ENCODE results near the gene LIMCH1.

Gene LIMCH1

GRCh38 chr4:41573502-41574001 lies 35.6 kb downstream of the LIMCH1 start:
- no peaks in the 10 kb centered on the region for H3K9me3 ChIP-seq (ENCODE audit: insufficient read depth, low read depth, low read length)
- H3F3A ChIP-seq (ENCODE audit: low read depth), result no peaks in the 10 kb centered on the region
- no peaks in the 10 kb centered on the region for H4K20me1 ChIP-seq (ENCODE audit: insufficient read depth, low read length, poor library complexity, severe bottlenecking)
- H3K9me2 ChIP-seq (replicated peaks; ENCODE audit: low read depth, low read length), result no peaks in the 10 kb centered on the region
- no peak overlapping the region for H3K4me3 ChIP-seq (ENCODE audit: low read length, poor library complexity, severe bottlenecking)
- H3K4me2 ChIP-seq (ENCODE audit: low read depth, low read length, poor library complexity, severe bottlenecking), result no peak overlapping the region
- no peaks in the 10 kb centered on the region for H3K36me3 ChIP-seq (ENCODE audit: insufficient read depth, low read length)
- H3K79me2 ChIP-seq (ENCODE audit: insufficient read depth, low read length), result no peaks in the 10 kb centered on the region
- H3K9ac ChIP-seq (ENCODE audit: low read depth, low read length, poor library complexity, severe bottlenecking), result no peak overlapping the region
- no peaks in the 10 kb centered on the region for H3K4me1 ChIP-seq (ENCODE audit: insufficient read depth, low read length, poor library complexity, severe bottlenecking)
- TF ChIP-seq, protein P1, sequence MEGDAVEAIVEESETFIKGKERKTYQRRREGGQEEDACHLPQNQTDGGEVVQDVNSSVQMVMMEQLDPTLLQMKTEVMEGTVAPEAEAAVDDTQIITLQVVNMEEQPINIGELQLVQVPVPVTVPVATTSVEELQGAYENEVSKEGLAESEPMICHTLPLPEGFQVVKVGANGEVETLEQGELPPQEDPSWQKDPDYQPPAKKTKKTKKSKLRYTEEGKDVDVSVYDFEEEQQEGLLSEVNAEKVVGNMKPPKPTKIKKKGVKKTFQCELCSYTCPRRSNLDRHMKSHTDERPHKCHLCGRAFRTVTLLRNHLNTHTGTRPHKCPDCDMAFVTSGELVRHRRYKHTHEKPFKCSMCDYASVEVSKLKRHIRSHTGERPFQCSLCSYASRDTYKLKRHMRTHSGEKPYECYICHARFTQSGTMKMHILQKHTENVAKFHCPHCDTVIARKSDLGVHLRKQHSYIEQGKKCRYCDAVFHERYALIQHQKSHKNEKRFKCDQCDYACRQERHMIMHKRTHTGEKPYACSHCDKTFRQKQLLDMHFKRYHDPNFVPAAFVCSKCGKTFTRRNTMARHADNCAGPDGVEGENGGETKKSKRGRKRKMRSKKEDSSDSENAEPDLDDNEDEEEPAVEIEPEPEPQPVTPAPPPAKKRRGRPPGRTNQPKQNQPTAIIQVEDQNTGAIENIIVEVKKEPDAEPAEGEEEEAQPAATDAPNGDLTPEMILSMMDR (conservative IDR thresholded peaks at IDR 0.05; ENCODE audit: low read length), result no peak
- no peak for TF ChIP-seq EZH2phosphoT487 (IDR thresholded peaks at IDR 0.05; ENCODE audit: borderline replicate concordance)
- H2AFZ ChIP-seq (ENCODE audit: low read length), result no peak overlapping the region
- no peaks in the 10 kb centered on the region for H3K27me3 ChIP-seq (ENCODE audit: insufficient read depth, low read length, poor library complexity, severe bottlenecking)

DNA sequence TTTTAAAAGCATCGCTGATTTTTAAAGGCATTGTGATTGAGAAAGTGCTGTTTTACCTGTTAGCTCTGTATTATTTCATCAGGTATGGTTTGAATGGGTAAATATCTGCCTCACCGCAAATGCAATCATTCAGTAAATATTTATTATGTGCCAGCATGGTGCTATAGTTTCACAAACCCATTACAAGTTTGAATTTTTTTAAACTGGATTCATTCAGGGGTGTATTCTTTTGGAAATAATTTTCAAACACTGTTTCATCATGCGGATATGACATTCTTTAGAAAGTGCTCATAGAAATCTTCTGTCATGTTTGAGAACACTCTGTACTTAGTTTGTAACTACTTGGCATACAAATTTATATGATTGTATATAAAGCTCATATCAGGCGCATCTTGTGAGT lies 37.2 kb downstream of the LIMCH1 start:
- Histone ChIP-seq H3K4me1 (ENCODE audit: insufficient read depth, low read length, poor library complexity, severe bottlenecking) (no peaks in the 10 kb centered on the region), H2AFZ (ENCODE audit: low read length) (no peak overlapping the region), H3F3A (ENCODE audit: low read depth) (no peaks in the 10 kb centered on the region), H3K9ac (ENCODE audit: low read depth, low read length, poor library complexity, severe bottlenecking) (no peak overlapping the region), H4K20me1 (ENCODE audit: insufficient read depth, low read length, poor library complexity, severe bottlenecking) (no peaks in the 10 kb centered on the region), H3K9me2 (replicated peaks; ENCODE audit: low read depth, low read length) (no peaks in the 10 kb centered on the region), H3K4me3 (ENCODE audit: low read length, poor library complexity, severe bottlenecking) (no peak overlapping the region), H3K4me2 (ENCODE audit: low read depth, low read length, poor library complexity, severe bottlenecking) (no peak overlapping the region), H3K79me2 (ENCODE audit: insufficient read depth, low read length) (no peaks in the 10 kb centered on the region), H3K36me3 (ENCODE audit: insufficient read depth, low read length) (no peaks in the 10 kb centered on the region), H3K9me3 (ENCODE audit: insufficient read depth, low read depth, low read length) (no peaks in the 10 kb centered on the region), H3K27me3 (ENCODE audit: insufficient read depth, low read length, poor library complexity, severe bottlenecking) (no peaks in the 10 kb centered on the region)
- TF ChIP-seq EZH2phosphoT487 (IDR thresholded peaks at IDR 0.05; ENCODE audit: borderline replicate concordance), result no peak
- TF ChIP-seq, protein P1 (conservative IDR thresholded peaks at IDR 0.05; ENCODE audit: low read length), result no peak

- no peaks in the 10 kb centered on the region for H3K9me3 ChIP-seq (ENCODE audit: insufficient read depth, low read depth, low read length)
- no peaks in the 10 kb centered on the region for H3K79me2 ChIP-seq (ENCODE audit: insufficient read depth, low read length)
- H3K4me2 ChIP-seq (ENCODE audit: low read depth, low read length, poor library complexity, severe bottlenecking), result no peak overlapping the region
- H3K36me3 ChIP-seq (ENCODE audit: insufficient read depth, low read length), result no peaks in the 10 kb centered on the region
- TF ChIP-seq EZH2phosphoT487 (IDR thresholded peaks at IDR 0.05; ENCODE audit: borderline replicate concordance), result no peak
- TF ChIP-seq, protein P1 (conservative IDR thresholded peaks at IDR 0.05; ENCODE audit: low read length), result no peak
- no peaks in the 10 kb centered on the region for H3K27me3 ChIP-seq (ENCODE audit: insufficient read depth, low read length, poor library complexity, severe bottlenecking)
- no peaks in the 10 kb centered on the region for H4K20me1 ChIP-seq (ENCODE audit: insufficient read depth, low read length, poor library complexity, severe bottlenecking)
- no peaks in the 10 kb centered on the region for H3F3A ChIP-seq (ENCODE audit: low read depth)
- no peak overlapping the region for H3K9ac ChIP-seq (ENCODE audit: low read depth, low read length, poor library complexity, severe bottlenecking)
- H3K9me2 ChIP-seq (replicated peaks; ENCODE audit: low read depth, low read length), result no peaks in the 10 kb centered on the region
- H3K4me1 ChIP-seq (ENCODE audit: insufficient read depth, low read length, poor library complexity, severe bottlenecking), result no peaks in the 10 kb centered on the region
- no peak overlapping the region for H2AFZ ChIP-seq (ENCODE audit: low read length)
- no peak overlapping the region for H3K4me3 ChIP-seq (ENCODE audit: low read length, poor library complexity, severe bottlenecking)
Observed at GRCh38 chr4:41575665-41576064, 37.7 kb downstream of the LIMCH1 start.

Measured in Loucy (cell line).